HL-60 (cell line): ENCODE results near the gene KSR2.

Experiments
- DNase-seq, 2 experiments: peaks; one replicate each; pipeline ENCODE4 v3.0.0-alpha.2; 2010 to 2020; ENCODE audit warnings: low read depth in 1 of 2, low spot score in 1 of 2
- H3K27ac ChIP-seq: fragments of 250-450 bp; sonication (Bioruptor Pico); replicated peaks from 2 replicates; pipeline ENCODE4 v1.5.1; 2020; ENCODE audit warnings: mild to moderate bottlenecking, moderate library complexity
- H3K27me3 ChIP-seq: fragments of 250-450 bp; sonication (Bioruptor Pico); 2 replicates; pipeline ENCODE4 v1.5.1; 2021; ENCODE audit warnings: mild to moderate bottlenecking, moderate library complexity; ENCODE audit not compliant: insufficient read depth, poor library complexity, severe bottlenecking
- H3K4me3 ChIP-seq: replicated peaks from 2 replicates; pipeline ENCODE4 v1.5.1; 2011; ENCODE audit warnings: mild to moderate bottlenecking, control low read depth, low read length; ENCODE audit not compliant: insufficient read depth
- CTCF ChIP-seq: IDR thresholded peaks from one replicate; pipeline ENCODE4 v1.5.1; 2011; ENCODE audit warnings: low read length, control low read depth, inconsistent platforms; ENCODE audit not compliant: insufficient read depth
- GABPA ChIP-seq: IDR thresholded peaks from 2 replicates; pipeline ENCODE4 v1.6.1; 2012; ENCODE audit warnings: low read depth
- POLR2AphosphoS5 ChIP-seq: IDR thresholded peaks from 2 replicates; pipeline ENCODE4 v1.6.1; 2012; ENCODE audit warnings: low read depth
- SPI1 ChIP-seq: IDR thresholded peaks from 2 replicates; pipeline ENCODE4 v1.6.1; 2012; ENCODE audit warnings: low read depth, mild to moderate bottlenecking, borderline replicate concordance
- TF ChIP-seq, protein P1 (sequence below): IDR thresholded peaks from 2 replicates; pipeline ENCODE4 v1.6.1; 2012; ENCODE audit warnings: low read depth; ENCODE audit not compliant: insufficient replicate concordance

The KSR2 gene

GRCh38 chr12:117975006-117975405 is 6.2 kb upstream of the KSR2 start:
- Histone ChIP-seq H3K27me3 (peaks cover 4% of the 10 kb centered on the region), H3K27ac (no peak overlapping the region), H3K4me3 (no peak overlapping the region)
- DNase-seq: no peak
- TF ChIP-seq CTCF: no peak

DNA sequence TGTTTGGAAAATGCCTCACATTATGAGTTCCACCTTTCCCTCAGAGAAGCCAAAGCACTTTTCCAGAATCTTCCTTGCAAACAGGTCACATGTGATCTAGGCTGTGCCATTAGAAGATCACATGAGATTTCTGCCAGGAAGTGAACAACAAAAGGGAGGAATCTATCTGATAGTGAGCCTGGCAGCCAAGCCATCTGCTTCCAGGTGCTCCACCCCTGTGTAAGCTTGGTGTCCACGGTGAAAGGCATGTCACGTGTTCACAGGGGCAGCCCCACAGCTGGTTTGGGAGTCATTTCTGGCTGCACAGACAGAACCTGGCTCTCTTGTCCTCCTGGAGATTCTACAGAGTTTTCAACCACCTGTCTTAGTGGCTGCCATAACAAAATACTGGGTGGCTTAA is 3.5 kb upstream of the KSR2 start:
- no peak for DNase-seq
- H3K4me3 ChIP-seq: no peak overlapping the region
- TF ChIP-seq POLR2AphosphoS5 (no peak), GABPA (no peak), CTCF (no peak), SPI1 (no peak)
- TF ChIP-seq, protein P1, sequence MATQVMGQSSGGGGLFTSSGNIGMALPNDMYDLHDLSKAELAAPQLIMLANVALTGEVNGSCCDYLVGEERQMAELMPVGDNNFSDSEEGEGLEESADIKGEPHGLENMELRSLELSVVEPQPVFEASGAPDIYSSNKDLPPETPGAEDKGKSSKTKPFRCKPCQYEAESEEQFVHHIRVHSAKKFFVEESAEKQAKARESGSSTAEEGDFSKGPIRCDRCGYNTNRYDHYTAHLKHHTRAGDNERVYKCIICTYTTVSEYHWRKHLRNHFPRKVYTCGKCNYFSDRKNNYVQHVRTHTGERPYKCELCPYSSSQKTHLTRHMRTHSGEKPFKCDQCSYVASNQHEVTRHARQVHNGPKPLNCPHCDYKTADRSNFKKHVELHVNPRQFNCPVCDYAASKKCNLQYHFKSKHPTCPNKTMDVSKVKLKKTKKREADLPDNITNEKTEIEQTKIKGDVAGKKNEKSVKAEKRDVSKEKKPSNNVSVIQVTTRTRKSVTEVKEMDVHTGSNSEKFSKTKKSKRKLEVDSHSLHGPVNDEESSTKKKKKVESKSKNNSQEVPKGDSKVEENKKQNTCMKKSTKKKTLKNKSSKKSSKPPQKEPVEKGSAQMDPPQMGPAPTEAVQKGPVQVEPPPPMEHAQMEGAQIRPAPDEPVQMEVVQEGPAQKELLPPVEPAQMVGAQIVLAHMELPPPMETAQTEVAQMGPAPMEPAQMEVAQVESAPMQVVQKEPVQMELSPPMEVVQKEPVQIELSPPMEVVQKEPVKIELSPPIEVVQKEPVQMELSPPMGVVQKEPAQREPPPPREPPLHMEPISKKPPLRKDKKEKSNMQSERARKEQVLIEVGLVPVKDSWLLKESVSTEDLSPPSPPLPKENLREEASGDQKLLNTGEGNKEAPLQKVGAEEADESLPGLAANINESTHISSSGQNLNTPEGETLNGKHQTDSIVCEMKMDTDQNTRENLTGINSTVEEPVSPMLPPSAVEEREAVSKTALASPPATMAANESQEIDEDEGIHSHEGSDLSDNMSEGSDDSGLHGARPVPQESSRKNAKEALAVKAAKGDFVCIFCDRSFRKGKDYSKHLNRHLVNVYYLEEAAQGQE: no peak
- no peak overlapping the region for H3K27ac ChIP-seq
- H3K27me3 ChIP-seq: peaks cover 21% of the 10 kb centered on the region

DNA sequence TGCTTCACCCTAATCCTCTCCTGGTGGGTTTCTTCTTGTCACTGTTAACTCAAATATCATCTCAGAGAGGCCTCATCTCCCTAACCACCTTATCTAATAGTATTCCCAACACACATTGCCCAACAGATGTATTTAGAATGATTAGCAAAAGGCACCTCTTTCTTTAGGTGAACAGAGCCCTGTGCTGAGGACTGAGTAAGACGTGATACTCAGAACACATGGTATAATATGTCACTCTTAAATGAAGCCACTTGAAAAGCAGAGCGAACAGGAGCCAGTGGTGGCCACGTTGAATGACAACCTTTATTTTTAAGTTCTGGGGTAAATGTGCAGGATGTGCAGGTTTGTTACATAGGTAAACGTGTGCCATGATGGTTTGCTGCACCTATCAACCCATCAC is 1.5 kb upstream of the KSR2 start:
- peaks cover 32% of the 10 kb centered on the region for H3K27me3 ChIP-seq
- no peak overlapping the region for H3K4me3 ChIP-seq
- TF ChIP-seq GABPA (no peak), CTCF (no peak), POLR2AphosphoS5 (no peak), SPI1 (no peak)
- TF ChIP-seq, protein P1: no peak
- no peak overlapping the region for H3K27ac ChIP-seq
- no peak for DNase-seq

- no peak for TF ChIP-seq CTCF
- TF ChIP-seq GABPA: no peak
- TF ChIP-seq POLR2AphosphoS5: no peak
- no peak for TF ChIP-seq SPI1
- TF ChIP-seq, protein P1: no peak
- peaks cover 33% of the 10 kb centered on the region for H3K27me3 ChIP-seq
- no peak overlapping the region for H3K4me3 ChIP-seq
- H3K27ac ChIP-seq: no peak overlapping the region
- DNase-seq: no peak
These were observed 520 bp downstream of the KSR2 start for GRCh38 chr12:117968151-117968789.
